Urinary bladder (tissue), 4 donors: ENCODE data around the gene SH3RF1. TPM values are rescaled to one million over a fixed set of nuclear protein-coding genes. Genes with fewer than 3 reads are reported as not detected.

ENCODE experiments used
- DNase-seq: peaks from one replicate; pipeline ENCODE4 v3.0.0-alpha.2; 2015; ENCODE audit errors: extremely low spot score
- H3K27ac ChIP-seq: one replicate; pipeline ENCODE4 v1.5.1; 2013; ENCODE audit warnings: low read depth, mild to moderate bottlenecking, moderate library complexity
- H3K36me3 ChIP-seq: one replicate; pipeline ENCODE4 v1.6.1; 2013; ENCODE audit warnings: mild to moderate bottlenecking, moderate library complexity; ENCODE audit not compliant: insufficient read depth
- H3K4me1 ChIP-seq: one replicate; pipeline ENCODE4 v1.6.1; 2013; ENCODE audit warnings: mild to moderate bottlenecking, moderate library complexity; ENCODE audit not compliant: insufficient read depth
- H3K4me3 ChIP-seq: one replicate; pipeline ENCODE4 v1.5.1; 2013; ENCODE audit warnings: low read depth, low read length
- WGBS: extraction: QIAGEN DNeasy Blood & Tissue Kit; methylation state at CpG from one replicate; pipeline ENCODE4 v1.1.7; 2013; 5-methylcytosine and 5-hydroxymethylcytosine counted together
- polyA plus RNA-seq: library from polyadenylated mRNA; stranded (reverse); fragments of 200-250 nt; gene quantifications from one replicate; pipeline ENCODE4 v1.2.3, GENCODE V29; 2013
- total RNA-seq: library from RNA; depleted of rRNA; stranded (reverse); fragments of >200 nt; gene quantifications from one replicate; pipeline ENCODE4 v1.2.3, GENCODE V29; 2014
- donor health status: healthy with polysubstance abuse.
- donor health status: healthy.

SH3RF1 gene
- total and polyA plus RNA-seq, 2 donors, result 7.7 to 11.1 TPM

DNA sequence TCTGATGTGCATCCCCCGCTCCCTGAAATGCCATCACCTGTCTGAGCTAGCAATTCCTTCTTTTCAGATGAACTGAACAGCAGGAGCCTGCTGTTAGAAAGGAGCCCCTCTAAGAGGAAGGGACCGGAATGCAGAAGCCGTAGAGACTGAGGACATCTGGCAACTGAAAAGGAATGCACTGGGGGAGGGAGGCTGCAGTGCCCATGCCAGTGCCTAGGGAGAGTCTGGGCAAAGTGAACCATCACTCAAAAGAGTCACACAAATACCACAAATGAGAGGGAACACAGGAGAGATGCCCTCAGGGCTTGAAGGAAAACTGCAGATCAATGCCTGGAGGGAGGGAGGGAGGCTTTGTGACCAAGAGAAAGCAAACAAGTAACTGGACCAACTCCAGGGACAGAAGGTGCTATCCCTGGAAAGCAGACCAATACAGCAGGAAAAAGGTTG is 166.8 kb downstream of the SH3RF1 start:
- Histone ChIP-seq H3K36me3 (peaks cover 4% of the 10 kb centered on the region), H3K27ac (no peak overlapping the region), H3K4me1 (no peaks in the 10 kb centered on the region), H3K4me3 (no peak overlapping the region)
- 71% methylated on average over 3 of the region's 3 CpGs for WGBS
- DNase-seq, result no peak

GRCh38 chr4:169102026-169102425 is 168.7 kb downstream of the SH3RF1 start:
- 82% methylated on average over 2 of the region's 2 CpGs for WGBS
- H3K4me1 ChIP-seq, result no peaks in the 10 kb centered on the region
- DNase-seq, result no peak
- H3K36me3 ChIP-seq, result peaks cover 2% of the 10 kb centered on the region
- no peak overlapping the region for H3K27ac ChIP-seq
- no peak overlapping the region for H3K4me3 ChIP-seq

GRCh38 chr4:169100670-169101101 is 170.1 kb downstream of the SH3RF1 start:
- Histone ChIP-seq H3K27ac (no peak overlapping the region), H3K36me3 (peaks cover 2% of the 10 kb centered on the region), H3K4me1 (no peaks in the 10 kb centered on the region), H3K4me3 (no peak overlapping the region)
- no peak for DNase-seq
- WGBS, result 95% methylated on average over 4 of the region's 4 CpGs

- peak; percentile 64 for DNase-seq
- Histone ChIP-seq H3K27ac (no peak overlapping the region), H3K4me1 (no peaks in the 10 kb centered on the region), H3K4me3 (no peak overlapping the region), H3K36me3 (peaks cover 2% of the 10 kb centered on the region)
- 26% methylated on average over 3 of the region's 3 CpGs for WGBS
These were observed 171.0 kb downstream of the SH3RF1 start for GRCh38 chr4:169099771-169100180.

DNA sequence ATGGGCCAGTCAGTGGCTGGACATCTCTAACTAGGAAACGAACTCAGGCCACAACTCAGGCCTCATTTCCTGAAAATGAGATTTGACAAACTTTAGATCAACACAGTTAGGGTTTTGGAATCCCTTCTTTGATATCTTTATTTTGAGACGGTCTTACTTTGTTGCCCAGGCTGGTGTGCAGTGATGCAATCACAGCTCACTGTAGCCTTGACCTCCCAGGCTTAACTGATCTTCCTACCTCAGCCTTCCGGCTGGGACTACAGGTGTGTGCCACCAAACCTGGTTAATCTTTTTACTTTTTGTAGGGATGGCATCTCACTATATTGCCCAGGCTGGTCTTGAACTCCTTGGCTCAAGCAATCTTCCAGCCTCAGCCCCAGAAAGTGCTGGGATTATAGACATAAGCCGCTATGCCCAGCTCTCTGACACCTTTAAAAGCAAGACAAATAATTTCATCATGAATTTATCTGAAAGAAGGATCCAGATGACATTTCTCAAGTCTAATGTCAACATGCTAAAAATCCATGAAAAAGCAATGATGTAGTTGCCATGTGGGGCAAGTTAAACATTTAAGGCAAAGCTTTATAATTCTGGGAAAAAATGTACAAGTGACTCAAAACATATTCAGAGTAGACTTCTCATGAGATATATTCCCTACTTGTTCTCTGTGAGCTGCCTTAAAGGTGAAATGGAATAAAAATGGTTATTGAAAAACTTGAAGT is 171.6 kb downstream of the SH3RF1 start:
- Histone ChIP-seq H3K4me3 (no peak overlapping the region), H3K4me1 (no peaks in the 10 kb centered on the region), H3K36me3 (peaks cover 2% of the 10 kb centered on the region), H3K27ac (no peak overlapping the region)
- no peak for DNase-seq
- 86% methylated on average over 4 of the region's 4 CpGs for WGBS

DNA sequence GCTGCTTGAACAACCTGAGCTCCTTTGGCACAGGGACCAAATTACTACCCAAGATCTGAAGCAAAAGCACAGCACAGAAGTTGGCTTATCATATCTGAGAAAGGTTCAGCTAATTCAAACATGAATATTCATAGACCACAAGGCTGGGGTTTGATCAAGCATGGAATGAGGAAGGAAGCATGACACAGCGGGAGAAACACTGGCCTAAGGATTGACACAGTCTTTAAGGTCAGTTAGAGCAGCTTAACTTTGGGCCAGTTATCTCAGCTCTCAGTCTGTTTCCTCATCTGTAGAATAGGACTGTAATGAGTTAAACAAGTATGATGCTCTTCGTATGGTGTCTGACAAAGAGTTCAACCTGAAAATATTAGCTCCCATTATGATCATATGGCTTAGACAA is 172.2 kb downstream of the SH3RF1 start:
- 91% methylated on average over 2 of the region's 2 CpGs for WGBS
- Histone ChIP-seq H3K4me1 (no peaks in the 10 kb centered on the region), H3K36me3 (peaks cover 2% of the 10 kb centered on the region), H3K27ac (no peak overlapping the region), H3K4me3 (no peak overlapping the region)
- DNase-seq, result no peak

- Histone ChIP-seq H3K27ac (no peak overlapping the region), H3K4me3 (no peak overlapping the region), H3K36me3 (peaks cover 2% of the 10 kb centered on the region), H3K4me1 (no peaks in the 10 kb centered on the region)
- 92% methylated on average over 2 of the region's 2 CpGs for WGBS
- DNase-seq, result no peak
These were observed 172.7 kb downstream of the SH3RF1 start for GRCh38 chr4:169098054-169098497.

DNA sequence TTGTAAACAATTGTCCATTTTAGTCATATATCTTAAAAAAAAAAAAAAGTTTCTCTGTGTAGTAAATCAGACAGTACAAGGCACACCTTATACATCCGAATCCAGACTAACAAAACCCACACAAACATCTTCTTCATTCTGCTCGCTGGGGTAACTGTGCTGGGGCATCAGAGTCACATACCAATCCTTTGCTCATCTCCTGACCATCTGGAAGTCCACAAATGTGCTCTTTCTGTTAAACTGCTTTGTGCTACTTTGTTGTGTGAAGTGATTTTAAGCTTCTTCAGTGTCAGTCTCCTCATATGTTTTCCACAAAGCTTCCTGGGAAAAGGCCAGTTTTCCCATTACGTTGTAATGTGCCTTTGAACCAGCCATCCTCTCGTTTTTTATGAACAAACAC is 174.5 kb downstream of the SH3RF1 start:
- no peak for DNase-seq
- Histone ChIP-seq H3K27ac (no peak overlapping the region), H3K36me3 (no peaks in the 10 kb centered on the region), H3K4me1 (no peaks in the 10 kb centered on the region), H3K4me3 (no peak overlapping the region)
- WGBS, result 92% methylated on average over 4 of the region's 4 CpGs

- Histone ChIP-seq H3K4me1 (no peaks in the 10 kb centered on the region), H3K4me3 (no peak overlapping the region), H3K36me3 (no peaks in the 10 kb centered on the region), H3K27ac (no peak overlapping the region)
- WGBS, result 85% methylated on average over 4 of the region's 4 CpGs
- DNase-seq, result no peak
These were observed 176.0 kb downstream of the SH3RF1 start for GRCh38 chr4:169094656-169095231.

DNA sequence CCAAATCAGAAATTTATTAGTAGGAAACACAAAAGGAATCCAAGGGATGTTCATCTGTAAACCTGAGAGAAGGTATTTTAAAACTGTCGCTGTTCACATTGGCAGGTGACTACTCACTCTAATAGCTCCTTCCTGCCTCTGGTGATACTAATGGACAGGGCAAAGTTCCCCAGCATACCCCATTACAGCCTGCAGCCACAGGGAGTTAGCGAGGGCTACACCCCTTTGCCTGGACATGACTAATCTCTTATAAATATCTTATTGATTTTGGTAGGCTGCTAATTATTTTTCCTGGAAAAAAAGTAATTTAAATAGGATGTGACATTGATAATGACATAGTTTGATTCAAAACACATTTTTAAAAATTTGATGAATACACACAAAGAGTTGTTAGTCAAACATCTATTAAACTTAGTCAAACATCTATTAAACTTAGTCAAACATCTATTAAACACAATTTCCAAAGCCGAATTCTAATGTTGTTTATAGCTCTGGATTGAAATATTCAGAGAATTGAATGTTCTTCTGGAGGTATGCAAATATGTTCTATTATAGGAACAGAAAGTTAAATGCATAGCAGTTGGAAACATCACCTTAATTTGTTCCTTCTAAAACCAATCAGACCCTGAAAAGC is 177.8 kb downstream of the SH3RF1 start:
- no peaks in the 10 kb centered on the region for H3K4me1 ChIP-seq
- no peak for DNase-seq
- peaks cover 3% of the 10 kb centered on the region for H3K36me3 ChIP-seq
- WGBS, result 88% methylated on average over 3 of the region's 3 CpGs
- H3K27ac ChIP-seq, result no peak overlapping the region
- H3K4me3 ChIP-seq, result no peak overlapping the region

DNA sequence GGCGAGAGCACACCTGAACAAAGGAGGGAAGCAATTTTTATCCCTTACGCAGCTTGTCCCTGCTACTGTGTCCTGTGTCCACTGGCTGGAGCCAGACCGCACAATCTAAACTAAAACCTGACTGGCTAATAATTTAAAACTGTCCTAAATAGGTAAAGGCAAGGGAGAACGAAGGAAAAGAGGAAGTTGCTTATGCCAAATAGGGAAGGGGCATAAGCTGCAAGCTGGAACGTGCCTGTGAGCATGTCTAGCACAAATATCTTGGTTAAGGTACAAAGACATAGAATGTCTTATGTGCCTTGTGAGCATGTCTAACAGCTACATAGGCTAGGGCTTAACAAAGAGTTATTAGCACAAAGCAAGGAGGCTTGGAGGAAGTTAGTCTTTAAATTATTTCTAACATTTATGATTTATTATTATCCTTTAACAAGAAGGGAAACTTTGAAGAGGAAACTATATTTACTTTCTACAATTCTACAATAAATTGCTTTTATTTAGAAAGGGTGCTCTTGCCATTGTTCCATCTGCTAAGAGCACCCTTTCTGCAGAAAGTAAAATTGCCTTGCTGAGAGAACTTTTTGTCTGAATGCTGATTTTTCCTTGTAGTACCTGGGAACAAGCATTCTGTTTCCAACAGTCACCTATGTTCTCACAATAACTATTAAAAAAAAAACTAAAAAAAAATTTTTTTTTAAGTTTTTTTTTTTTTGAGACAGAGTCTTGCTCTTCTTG is 180.1 kb downstream of the SH3RF1 start:
- no peak for DNase-seq
- no peaks in the 10 kb centered on the region for H3K4me1 ChIP-seq
- no peak overlapping the region for H3K4me3 ChIP-seq
- WGBS, result 92% methylated on average over 5 of the region's 5 CpGs
- no peak overlapping the region for H3K27ac ChIP-seq
- H3K36me3 ChIP-seq, result peaks cover 4% of the 10 kb centered on the region

DNA sequence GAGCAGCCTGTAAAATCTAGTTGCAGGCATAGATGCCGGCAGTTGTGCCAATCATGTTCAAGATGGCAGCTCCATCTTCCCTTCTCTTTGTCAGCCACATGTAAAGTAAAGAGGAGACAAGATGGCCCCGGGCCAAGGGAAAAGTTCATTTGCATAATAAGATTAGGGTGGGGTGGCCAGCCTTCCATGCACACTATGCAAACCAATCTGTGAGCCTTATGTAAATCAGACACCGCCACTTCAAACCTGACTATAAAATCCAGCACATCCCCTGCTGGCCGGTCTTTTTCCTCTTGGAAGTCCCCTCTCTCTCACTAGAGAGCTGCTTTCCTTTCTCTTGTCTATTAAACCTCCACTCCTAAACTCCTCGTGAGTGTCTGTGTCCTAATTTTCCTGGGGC is 181.8 kb downstream of the SH3RF1 start:
- WGBS, result 92% methylated on average over 5 of the region's 5 CpGs
- Histone ChIP-seq H3K4me1 (no peaks in the 10 kb centered on the region), H3K4me3 (no peak overlapping the region), H3K27ac (no peak overlapping the region), H3K36me3 (peaks cover 5% of the 10 kb centered on the region)
- no peak for DNase-seq

DNA sequence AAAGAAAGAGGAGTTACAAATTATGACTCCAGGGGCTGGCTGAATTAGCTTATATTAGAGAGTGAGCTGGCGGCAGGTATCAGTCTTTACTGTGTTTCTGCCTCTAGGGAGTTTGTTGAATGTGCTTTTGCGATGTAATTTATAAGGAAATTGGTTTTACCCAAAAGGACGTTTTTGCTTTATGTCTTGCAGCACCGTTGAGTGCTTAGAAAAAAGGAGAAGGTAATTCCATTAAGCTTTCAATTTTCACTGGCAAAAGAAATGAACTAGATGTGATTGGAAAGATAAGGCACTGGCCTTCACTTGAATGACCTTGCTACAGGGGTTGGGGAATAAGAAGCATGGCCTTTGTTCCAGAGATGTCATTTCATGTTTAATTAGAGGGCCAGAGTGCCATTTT is 185.8 kb downstream of the SH3RF1 start:
- Histone ChIP-seq H3K4me3 (no peak overlapping the region), H3K36me3 (peaks cover 5% of the 10 kb centered on the region), H3K27ac (no peak overlapping the region), H3K4me1 (no peaks in the 10 kb centered on the region)
- DNase-seq, result no peak
- 70% methylated on average over 4 of the region's 4 CpGs for WGBS
